Measurements from ENCODE around the gene MVB12B. TPM values are rescaled to one million over a fixed set of nuclear protein-coding genes. Genes with fewer than 3 reads are reported as not detected.

The MVB12B gene
- total and polyA plus RNA-seq, 9 donors: 7.0 to 23.1 (median 17.8) TPM

DNA sequence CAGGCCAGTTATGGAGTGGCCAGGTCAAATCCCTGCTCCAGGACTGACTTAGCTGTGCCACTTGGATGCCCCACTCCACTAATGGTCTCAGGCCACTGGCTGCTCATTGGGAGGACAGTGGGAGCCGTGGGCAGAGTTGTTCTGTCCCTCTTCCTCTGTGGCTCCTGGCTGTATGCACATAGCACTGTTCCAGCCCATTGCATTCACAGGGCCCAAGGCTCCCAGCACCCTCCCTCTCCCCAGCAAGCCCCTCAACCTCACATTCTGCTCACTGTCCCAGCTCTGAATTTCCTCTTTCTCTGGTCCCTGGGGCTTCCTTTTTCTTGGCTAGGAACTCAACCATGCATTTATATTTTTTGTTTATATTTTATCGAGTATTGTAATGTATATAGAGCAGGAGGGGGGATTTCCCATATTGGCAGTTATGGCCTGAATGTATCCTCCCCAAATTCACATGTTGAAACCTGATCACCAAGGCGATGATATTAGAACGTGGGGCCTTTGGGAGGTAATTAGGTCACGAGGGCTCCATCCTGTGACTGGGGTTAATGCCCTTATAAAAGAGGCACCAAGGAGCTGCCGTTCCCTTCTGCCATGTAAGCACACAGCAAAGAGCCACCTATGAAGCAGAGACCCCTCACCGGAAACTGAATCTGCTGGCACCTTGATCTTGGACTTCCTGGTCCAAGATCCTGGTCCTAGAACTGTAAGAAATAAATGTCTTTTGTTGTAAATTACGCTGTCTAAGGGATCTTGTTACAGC lies 17.0 kb upstream of the MVB12B start:
- intact Hi-C loops (cut with DNase I): loop anchor here in 1 of 4 donors (10.0 kb wide), 2 partner anchors 85 to 175 kb away; no protein-coding TSS in a partner anchor
- no peak overlapping the region for H3K27ac ChIP-seq

DNA sequence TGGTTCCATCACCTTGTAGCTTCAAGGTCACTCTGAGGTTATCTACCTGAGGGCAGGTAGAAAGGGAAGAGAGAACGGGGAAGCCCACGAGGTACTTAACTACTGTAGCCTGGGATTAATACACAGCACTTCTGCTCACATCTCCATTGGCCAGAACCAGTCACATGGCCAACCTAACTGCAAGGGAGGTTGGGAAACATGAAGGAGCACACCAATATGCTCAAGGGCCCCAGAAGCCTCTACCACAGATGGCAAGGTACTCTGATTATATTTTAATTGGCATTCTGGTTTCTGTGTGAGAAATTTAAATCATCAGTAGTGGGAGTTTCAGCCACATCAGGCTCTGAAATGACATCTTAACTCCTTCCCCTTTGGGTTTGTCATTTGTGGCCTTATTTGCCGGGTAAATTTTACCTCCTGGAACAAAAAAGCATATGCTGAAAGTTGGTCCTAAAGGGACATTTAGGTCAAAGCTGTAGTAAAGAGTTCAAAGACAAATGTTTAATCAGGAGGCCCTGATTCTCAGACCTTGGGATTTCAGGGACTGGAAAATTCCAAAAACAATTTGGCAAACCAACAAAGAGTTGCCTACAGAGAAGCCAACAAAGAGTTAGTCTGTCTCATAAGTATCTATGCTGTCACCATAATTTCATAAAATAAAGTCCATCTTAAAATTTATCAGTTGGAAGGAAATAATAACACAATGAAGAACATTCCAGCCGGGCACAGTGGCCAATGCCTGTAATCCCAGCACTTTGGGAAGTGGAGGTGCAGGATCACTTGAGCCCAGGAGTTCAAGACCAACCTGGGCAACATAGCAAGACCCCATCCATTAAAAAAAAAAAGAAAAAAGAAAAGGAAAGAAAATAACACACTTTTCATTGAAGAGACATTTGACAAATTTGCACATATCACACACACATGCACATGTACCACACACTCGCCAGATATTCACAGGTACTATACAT lies 13.8 kb upstream of the MVB12B start:
- Histone ChIP-seq H3K27ac (no peak overlapping the region), H3K4me3 (no peak overlapping the region), H3K36me3 (no peaks in the 10 kb centered on the region), H3K27me3 (no peaks in the 10 kb centered on the region), H3K4me1 (ENCODE audit: insufficient read depth) (no peaks in the 10 kb centered on the region), H3K9me3 (no peaks in the 10 kb centered on the region)
- WGBS, 3 donors: 80 to 87% (median 80%) methylated on average over 5 of the region's 5 CpGs
- TF ChIP-seq EP300 (IDR thresholded peaks at IDR 0.05) (no peak), POLR2A (IDR thresholded peaks at IDR 0.05) (no peak)
- TF ChIP-seq, protein P1, sequence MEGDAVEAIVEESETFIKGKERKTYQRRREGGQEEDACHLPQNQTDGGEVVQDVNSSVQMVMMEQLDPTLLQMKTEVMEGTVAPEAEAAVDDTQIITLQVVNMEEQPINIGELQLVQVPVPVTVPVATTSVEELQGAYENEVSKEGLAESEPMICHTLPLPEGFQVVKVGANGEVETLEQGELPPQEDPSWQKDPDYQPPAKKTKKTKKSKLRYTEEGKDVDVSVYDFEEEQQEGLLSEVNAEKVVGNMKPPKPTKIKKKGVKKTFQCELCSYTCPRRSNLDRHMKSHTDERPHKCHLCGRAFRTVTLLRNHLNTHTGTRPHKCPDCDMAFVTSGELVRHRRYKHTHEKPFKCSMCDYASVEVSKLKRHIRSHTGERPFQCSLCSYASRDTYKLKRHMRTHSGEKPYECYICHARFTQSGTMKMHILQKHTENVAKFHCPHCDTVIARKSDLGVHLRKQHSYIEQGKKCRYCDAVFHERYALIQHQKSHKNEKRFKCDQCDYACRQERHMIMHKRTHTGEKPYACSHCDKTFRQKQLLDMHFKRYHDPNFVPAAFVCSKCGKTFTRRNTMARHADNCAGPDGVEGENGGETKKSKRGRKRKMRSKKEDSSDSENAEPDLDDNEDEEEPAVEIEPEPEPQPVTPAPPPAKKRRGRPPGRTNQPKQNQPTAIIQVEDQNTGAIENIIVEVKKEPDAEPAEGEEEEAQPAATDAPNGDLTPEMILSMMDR (IDR thresholded peaks at IDR 0.05): no peak
- no peak for DNase-seq
- intact Hi-C loops (cut with DNase I): loop anchor here in 1 of 4 donors (10.0 kb wide), 1 partner anchor 82 kb away; no protein-coding TSS in a partner anchor

More for the DNA sequence above, 17.0 kb upstream of the MVB12B start:
- 69 to 78% (median 73%) methylated on average over 8 of the region's 8 CpGs for WGBS, 3 donors
- no peaks in the 10 kb centered on the region for H3K36me3 ChIP-seq
- H3K4me3 ChIP-seq: no peak overlapping the region
- no peaks in the 10 kb centered on the region for H3K4me1 ChIP-seq (ENCODE audit: insufficient read depth)
- no peak for DNase-seq
- H3K27me3 ChIP-seq: no peaks in the 10 kb centered on the region
- H3K9me3 ChIP-seq: no peaks in the 10 kb centered on the region
- TF ChIP-seq EP300 (IDR thresholded peaks at IDR 0.05) (no peak), POLR2A (IDR thresholded peaks at IDR 0.05) (no peak)
- TF ChIP-seq, protein P1 (IDR thresholded peaks at IDR 0.05): no peak

DNA sequence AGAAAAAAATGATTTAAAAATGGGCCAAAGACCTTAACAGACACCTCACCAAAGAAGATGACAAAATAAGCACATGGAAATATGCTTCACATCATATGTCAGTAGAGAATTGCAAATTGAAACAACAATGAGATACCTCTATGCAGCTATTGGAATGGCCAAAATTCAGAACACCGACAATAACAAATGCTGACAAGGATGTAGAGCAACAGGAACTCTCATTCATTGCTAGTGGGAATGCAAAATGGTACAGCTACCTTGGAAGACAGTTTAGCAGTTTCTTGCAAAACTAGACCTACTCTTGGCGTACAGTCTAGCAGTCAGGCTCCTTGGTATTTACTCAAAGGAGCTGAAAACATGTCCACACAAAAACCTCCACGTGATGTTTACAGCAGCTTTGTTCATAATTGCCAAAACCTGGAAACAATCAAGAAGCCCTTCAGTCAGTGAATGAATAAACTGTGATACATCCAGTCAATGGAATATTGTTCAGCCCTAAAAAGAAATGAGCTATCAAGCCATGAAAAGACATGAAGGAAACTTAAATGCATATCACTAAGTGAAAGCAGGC lies 10.5 kb upstream of the MVB12B start:
- Histone ChIP-seq H3K4me1 (ENCODE audit: insufficient read depth) (no peaks in the 10 kb centered on the region), H3K27ac (no peak overlapping the region), H3K4me3 (no peak overlapping the region), H3K27me3 (no peaks in the 10 kb centered on the region), H3K9me3 (no peaks in the 10 kb centered on the region), H3K36me3 (no peaks in the 10 kb centered on the region)
- WGBS, 3 donors: 88 to 94% (median 93%) methylated on average over 3 of the region's 3 CpGs
- no peak for DNase-seq
- intact Hi-C loops (cut with DNase I): loop anchor here in 1 of 4 donors (10.0 kb wide), 1 partner anchor 79 kb away; no protein-coding TSS in a partner anchor
- TF ChIP-seq EP300 (IDR thresholded peaks at IDR 0.05) (no peak), POLR2A (IDR thresholded peaks at IDR 0.05) (no peak)
- TF ChIP-seq, protein P1 (IDR thresholded peaks at IDR 0.05): no peak

DNA sequence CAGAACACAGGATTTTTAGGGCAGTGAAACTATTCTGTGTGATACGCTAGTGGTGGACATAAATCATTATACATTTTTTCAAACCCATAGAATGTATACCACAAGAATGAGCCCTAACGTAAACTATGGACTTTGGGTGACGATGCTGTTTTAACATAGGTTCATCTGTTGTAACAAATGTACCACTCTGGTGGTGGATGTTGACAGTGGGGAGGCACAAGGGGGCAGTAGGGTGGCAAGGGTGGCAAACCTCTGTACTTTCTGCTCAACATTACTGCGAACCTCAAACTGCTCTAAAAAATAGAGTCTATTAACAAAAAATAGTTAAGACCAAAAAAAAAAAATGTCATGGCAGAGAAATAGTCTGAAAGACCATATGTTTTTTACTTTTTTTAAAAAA lies 9.1 kb upstream of the MVB12B start:
- no peak overlapping the region for H3K4me3 ChIP-seq
- H3K36me3 ChIP-seq: no peaks in the 10 kb centered on the region
- H3K27me3 ChIP-seq: no peaks in the 10 kb centered on the region
- no peak overlapping the region for H3K27ac ChIP-seq
- TF ChIP-seq POLR2A (IDR thresholded peaks at IDR 0.05) (no peak), EP300 (IDR thresholded peaks at IDR 0.05) (no peak)
- TF ChIP-seq, protein P1 (IDR thresholded peaks at IDR 0.05): no peak
- H3K9me3 ChIP-seq: no peaks in the 10 kb centered on the region
- WGBS, 3 donors: 82 to 90% (median 87%) methylated on average over 4 of the region's 4 CpGs
- intact Hi-C loops (cut with DNase I): loop anchor here in 1 of 4 donors (10.0 kb wide), 1 partner anchor 77 kb away; no protein-coding TSS in a partner anchor
- DNase-seq: no peak
- H3K4me1 ChIP-seq (ENCODE audit: insufficient read depth): no peaks in the 10 kb centered on the region
